ENCODE measurements around the gene NUDC. TPM values are rescaled to one million over a fixed set of nuclear protein-coding genes. Genes with fewer than 3 reads are reported as not detected.

NUDC gene
- total RNA-seq, 1 experiment from 2014 or later = 118 TPM

DNA sequence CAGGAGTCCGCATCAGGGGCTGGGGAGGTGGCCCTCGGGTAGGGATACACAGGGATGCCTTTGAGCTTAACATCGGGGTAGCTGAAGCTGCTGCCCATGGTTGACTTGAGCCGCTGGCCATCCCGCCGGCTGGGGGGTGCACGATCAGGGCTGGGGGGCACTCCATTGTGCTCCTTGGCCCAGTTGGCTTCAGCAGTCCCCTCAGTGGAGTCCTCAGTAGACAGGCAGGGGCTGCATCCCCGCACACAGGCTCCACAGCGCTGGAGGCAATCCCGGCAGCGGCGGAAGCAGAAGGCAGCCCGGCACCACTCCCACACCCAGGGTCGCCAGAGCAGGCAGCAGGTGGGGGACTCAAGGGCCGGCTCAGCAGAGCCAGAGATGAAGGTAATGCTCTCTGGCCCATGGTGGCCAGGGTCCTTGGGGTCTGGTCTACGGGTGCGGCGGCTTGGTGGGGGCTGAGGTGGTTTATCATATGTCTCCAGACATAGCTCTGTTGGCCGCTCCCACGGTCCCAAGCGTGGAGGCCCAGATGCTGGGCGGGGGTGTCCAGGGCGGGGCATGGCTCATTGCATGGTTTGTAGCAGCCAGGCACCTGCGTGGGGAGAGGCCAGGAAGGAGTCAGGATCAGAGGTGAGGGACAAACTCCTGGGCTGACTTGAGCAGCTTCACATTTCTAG, 30.4 kb downstream of the NUDC start:
- Histone ChIP-seq H3K27ac (ENCODE audit: insufficient read length, low read depth, low read length) (no peak overlapping the region), H3K14ac (ENCODE audit: insufficient read depth, low read length) (no peak overlapping the region), H3K9me3 (ENCODE audit: control insufficient read depth, low read depth, low read length) (no peaks in the 10 kb centered on the region), H3K9ac (ENCODE audit: extremely low read depth, insufficient read length, low read length) (no peak overlapping the region), H3K18ac (ENCODE audit: insufficient read length, low read depth, low read length) (no peak overlapping the region), H3K79me1 (ENCODE audit: insufficient read depth, low read depth, low read length, poor library complexity, severe bottlenecking) (peaks cover under 1% of the 10 kb centered on the region), H3K23me2 (ENCODE audit: insufficient read length, low read depth, low read length, poor library complexity, severe bottlenecking) (no peaks in the 10 kb centered on the region), H3K23ac (ENCODE audit: insufficient read length, low read depth, low read length) (no peak overlapping the region), H2BK5ac (ENCODE audit: insufficient read length, low read length) (no peak overlapping the region), H3K4me1 (ENCODE audit: insufficient read depth, low read length) (no peaks in the 10 kb centered on the region), H2BK15ac (ENCODE audit: low read depth, low read length) (no peak overlapping the region), H2BK120ac (ENCODE audit: low read depth, low read length, poor library complexity, severe bottlenecking) (no peak overlapping the region), H3K4ac (ENCODE audit: low read depth, low read length) (no peak overlapping the region), H4K20me1 (ENCODE audit: control insufficient read depth, insufficient read depth, insufficient read length) (no peaks in the 10 kb centered on the region), H3T11ph (ENCODE audit: low read length) (no peak overlapping the region), H2AFZ (ENCODE audit: low read length) (no peak overlapping the region), H2AK5ac (ENCODE audit: insufficient read length, low read length) (no peak overlapping the region), H2BK12ac (ENCODE audit: insufficient read length, low read depth, low read length) (no peak overlapping the region), H3K79me2 (ENCODE audit: insufficient read depth, low read length) (no peaks in the 10 kb centered on the region), H4K91ac (ENCODE audit: insufficient read length, low read depth, low read length) (no peak overlapping the region), H3K27me3 (ENCODE audit: insufficient read depth, low read length) (no peaks in the 10 kb centered on the region), H2BK20ac (ENCODE audit: low read depth, low read length, poor library complexity, severe bottlenecking) (no peak overlapping the region), H3K4me2 (ENCODE audit: insufficient read depth, insufficient read length, low read length) (no peak overlapping the region), H4K8ac (replicated peaks; ENCODE audit: insufficient read length, low read depth, low read length) (no peak overlapping the region), H4K5ac (ENCODE audit: insufficient read length, low read depth, low read length) (no peak overlapping the region), H3K56ac (ENCODE audit: insufficient read length, low read depth, low read length) (no peak overlapping the region)
- H3K4me1 Mint-ChIP-seq = no peaks in the 10 kb centered on the region
- WGBS (ENCODE audit: extremely low coverage, insufficient read length, low lambda C conversion rate) = no CpG with 5 or more reads among the region's 24 CpGs
- TF ChIP-seq, protein P1, sequence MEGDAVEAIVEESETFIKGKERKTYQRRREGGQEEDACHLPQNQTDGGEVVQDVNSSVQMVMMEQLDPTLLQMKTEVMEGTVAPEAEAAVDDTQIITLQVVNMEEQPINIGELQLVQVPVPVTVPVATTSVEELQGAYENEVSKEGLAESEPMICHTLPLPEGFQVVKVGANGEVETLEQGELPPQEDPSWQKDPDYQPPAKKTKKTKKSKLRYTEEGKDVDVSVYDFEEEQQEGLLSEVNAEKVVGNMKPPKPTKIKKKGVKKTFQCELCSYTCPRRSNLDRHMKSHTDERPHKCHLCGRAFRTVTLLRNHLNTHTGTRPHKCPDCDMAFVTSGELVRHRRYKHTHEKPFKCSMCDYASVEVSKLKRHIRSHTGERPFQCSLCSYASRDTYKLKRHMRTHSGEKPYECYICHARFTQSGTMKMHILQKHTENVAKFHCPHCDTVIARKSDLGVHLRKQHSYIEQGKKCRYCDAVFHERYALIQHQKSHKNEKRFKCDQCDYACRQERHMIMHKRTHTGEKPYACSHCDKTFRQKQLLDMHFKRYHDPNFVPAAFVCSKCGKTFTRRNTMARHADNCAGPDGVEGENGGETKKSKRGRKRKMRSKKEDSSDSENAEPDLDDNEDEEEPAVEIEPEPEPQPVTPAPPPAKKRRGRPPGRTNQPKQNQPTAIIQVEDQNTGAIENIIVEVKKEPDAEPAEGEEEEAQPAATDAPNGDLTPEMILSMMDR (conservative IDR thresholded peaks at IDR 0.05) = no peak
- peak overlapping the region in 1 of 3 experiments; percentile 91; a peak in 1 of 7 replicates for H3K27ac Mint-ChIP-seq
- H3K27me3 Mint-ChIP-seq (ENCODE audit: low read depth) = no peaks in the 10 kb centered on the region
- H3K4me3 Mint-ChIP-seq = no peak overlapping the region
- DNase-seq = no peak
- H3K36me3 Mint-ChIP-seq (ENCODE audit: insufficient read depth in 1 of 3, low read depth in 3 of 3) = peaks cover 7 to 48% (median 45%) of the 10 kb centered on the region in 3 experiments; a peak in 6 of 7 replicates
- peaks cover 4 to 5% of the 10 kb centered on the region in 2 experiments; a peak in 2 of 5 replicates for H3K9me3 Mint-ChIP-seq
